Measurements from ENCODE around the gene ARHGAP15.

DNA sequence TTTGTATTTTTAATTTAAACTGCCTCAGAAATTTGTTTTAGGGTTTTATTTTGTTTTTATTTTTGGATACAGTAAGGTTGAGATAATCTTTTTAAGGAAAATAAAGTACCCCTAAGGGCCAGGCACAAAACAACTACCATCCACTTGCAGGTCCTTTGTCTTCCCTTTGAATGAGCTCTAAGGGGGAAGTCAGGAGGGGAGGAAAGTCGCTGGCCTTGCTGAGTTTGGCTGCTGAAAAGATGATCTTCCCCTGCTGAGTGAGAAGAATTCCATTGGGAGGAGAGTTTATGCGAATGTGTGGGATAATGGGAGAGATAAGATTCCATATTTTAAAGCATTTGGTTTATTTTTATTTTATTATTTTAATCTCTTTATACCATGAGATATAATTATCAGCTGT lies 100.7 kb downstream of the ARHGAP15 start:
- TF ChIP-seq, protein P1, sequence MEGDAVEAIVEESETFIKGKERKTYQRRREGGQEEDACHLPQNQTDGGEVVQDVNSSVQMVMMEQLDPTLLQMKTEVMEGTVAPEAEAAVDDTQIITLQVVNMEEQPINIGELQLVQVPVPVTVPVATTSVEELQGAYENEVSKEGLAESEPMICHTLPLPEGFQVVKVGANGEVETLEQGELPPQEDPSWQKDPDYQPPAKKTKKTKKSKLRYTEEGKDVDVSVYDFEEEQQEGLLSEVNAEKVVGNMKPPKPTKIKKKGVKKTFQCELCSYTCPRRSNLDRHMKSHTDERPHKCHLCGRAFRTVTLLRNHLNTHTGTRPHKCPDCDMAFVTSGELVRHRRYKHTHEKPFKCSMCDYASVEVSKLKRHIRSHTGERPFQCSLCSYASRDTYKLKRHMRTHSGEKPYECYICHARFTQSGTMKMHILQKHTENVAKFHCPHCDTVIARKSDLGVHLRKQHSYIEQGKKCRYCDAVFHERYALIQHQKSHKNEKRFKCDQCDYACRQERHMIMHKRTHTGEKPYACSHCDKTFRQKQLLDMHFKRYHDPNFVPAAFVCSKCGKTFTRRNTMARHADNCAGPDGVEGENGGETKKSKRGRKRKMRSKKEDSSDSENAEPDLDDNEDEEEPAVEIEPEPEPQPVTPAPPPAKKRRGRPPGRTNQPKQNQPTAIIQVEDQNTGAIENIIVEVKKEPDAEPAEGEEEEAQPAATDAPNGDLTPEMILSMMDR (IDR thresholded peaks at IDR 0.05; ENCODE audit: low read length): no peak
- TF ChIP-seq EZH2 (optimal IDR thresholded peaks at IDR 0.05; ENCODE audit: low read depth, low read length): no peak

Data from MM.1S (cell line).